HepG2 (cell line): ENCODE data around the gene MFAP3L. TPM values are rescaled to one million over a fixed set of nuclear protein-coding genes. Genes with fewer than 3 reads are reported as not detected.

Experiments
- ATAC-seq: fragments of 200-7000 bp; cut with Tn5 transposase; 3 replicates; pipeline ENCODE4 v1.9.1; 2020; ENCODE audit warnings: mild to moderate bottlenecking, moderate library complexity
- BruUV-seq: library from RNA; stranded (reverse); fragments of 400-500 nt; replicated peaks from 2 replicates; lab custom pipeline; 2021; lab: Mats Ljungman, UMichigan
- CTCF ChIA-PET: fragments of 300-600 bp; formaldehyde crosslinking; extraction: SDS; loops from one replicate; lab custom pipeline; 2021; ENCODE audit warnings: low total read pairs, inconsistent platforms, low intra/inter-chr PET ratio; lab: Yijun Ruan, JAX
- POLR2A ChIA-PET: fragments of 350-600 bp; sonication (Branson Sonifier 250); formaldehyde crosslinking; loops from one replicate; lab custom pipeline; 2020; ENCODE audit warnings: antibody characterized with exemption, inconsistent platforms; lab: Yijun Ruan, JAX
- DNase-seq: peaks from one replicate; pipeline ENCODE4 v3.0.0-alpha.2; 2015; ENCODE audit warnings: low spot score
- FAIRE-seq: peaks from 3 replicates; lab custom pipeline; 2011; peaks lifted over from hg19 to GRCh38; lab: Jason Lieb, UNC
- H2AFZ ChIP-seq: one replicate; pipeline ENCODE4 v1.6.1; 2011; ENCODE audit warnings: low read length, inconsistent platforms
- H3K27ac ChIP-seq: fragments of 300-600 bp; 3 replicates; pipeline ENCODE4 v1.8.0; 2011; ENCODE audit warnings: mixed run types, mild to moderate bottlenecking, mixed read lengths, low read length, inconsistent platforms; ENCODE audit not compliant: insufficient read depth; ENCODE audit errors: extremely low read length
- H3K27me3 ChIP-seq, 2 experiments: fragments of 200-600 bp in 1 of 2; 2 replicates in 1 of 2; 3 replicates in 1 of 2; pipeline versions ENCODE4 v1.6.0 to v1.8.0; 2011; ENCODE audit warnings: low read length in 2 of 2, mild to moderate bottlenecking in 2 of 2, moderate library complexity in 2 of 2, inconsistent platforms in 1 of 2; ENCODE audit not compliant: insufficient read depth in 2 of 2, control insufficient read depth in 1 of 2
- H3K36me3 ChIP-seq, 2 experiments: fragments of 200-600 bp in 1 of 2; replicated peaks in 1 of 2; 2 replicates in 1 of 2; 3 replicates in 1 of 2; pipeline versions ENCODE4 v1.5.1 to v1.8.0; 2011; ENCODE audit warnings: low read length in 2 of 2, inconsistent platforms in 1 of 2; ENCODE audit not compliant: insufficient read depth in 2 of 2, control insufficient read depth in 1 of 2
- H3K4me1 ChIP-seq: 2 replicates; pipeline ENCODE4 v1.5.1; 2012; ENCODE audit warnings: low read length, inconsistent platforms; ENCODE audit not compliant: insufficient read depth
- H3K4me2 ChIP-seq: 2 replicates; pipeline ENCODE4 v1.6.0; 2011; ENCODE audit warnings: low read depth, low read length, inconsistent platforms
- H3K4me3 ChIP-seq, 3 experiments: fragments of 200-600 bp in 1 of 3; sonication (generic), shearing (Covaris generic) in 1 of 3; replicated peaks in 1 of 3; 2 replicates each; pipeline ENCODE4 v1.5.1; 2011 to 2016; ENCODE audit warnings: low read length in 3 of 3, inconsistent platforms in 2 of 3, low read depth in 2 of 3, mild to moderate bottlenecking in 2 of 3, control low read depth in 1 of 3, mixed read lengths in 1 of 3; ENCODE audit not compliant: insufficient read depth in 1 of 3
- H3K79me2 ChIP-seq: one replicate; pipeline ENCODE4 v1.6.1; 2011; ENCODE audit warnings: low read length, inconsistent platforms; ENCODE audit not compliant: insufficient read depth
- H3K9ac ChIP-seq: 2 replicates; pipeline ENCODE4 v1.6.0; 2011; ENCODE audit warnings: mild to moderate bottlenecking, low read depth, low read length, inconsistent platforms; ENCODE audit not compliant: insufficient read depth
- H3K9me3 ChIP-seq: 2 replicates; pipeline ENCODE4 v1.5.1; 2012; ENCODE audit warnings: mild to moderate bottlenecking, low read length
- H4K20me1 ChIP-seq: 2 replicates; pipeline ENCODE4 v1.6.0; 2011; ENCODE audit warnings: inconsistent platforms, mild to moderate bottlenecking, low read length, moderate library complexity; ENCODE audit not compliant: insufficient read depth
- ATRX ChIP-seq: sonication (generic); formaldehyde crosslinking; IDR thresholded peaks from 2 replicates; pipeline ENCODE4 v1.4.0; 2020; ENCODE audit warnings: missing genetic modification reagents, borderline replicate concordance
- EP300 ChIP-seq, 3 experiments: sonication (generic) in 1 of 3; formaldehyde crosslinking in 1 of 3; IDR thresholded peaks; 2 replicates each; pipeline versions ENCODE4 v1.5.1 to v1.6.1; 2011 to 2020; ENCODE audit warnings: low read depth in 2 of 3, low read length in 2 of 3, borderline replicate concordance in 1 of 3, improper control_type of control experiment in 1 of 3, mild to moderate bottlenecking in 1 of 3, missing genetic modification reagents in 1 of 3, moderate library complexity in 1 of 3
- KAT7 ChIP-seq: IDR thresholded peaks from 2 replicates; pipeline ENCODE4 v1.6.1; 2018; ENCODE audit warnings: borderline replicate concordance, missing compliant biosample characterization
- SALL2 ChIP-seq: sonication (generic); formaldehyde crosslinking; IDR thresholded peaks from 2 replicates; pipeline ENCODE4 v1.8.1; 2023; ENCODE audit warnings: mild to moderate bottlenecking, missing genetic modification reagents, inconsistent platforms
- ZNF570 ChIP-seq: sonication (generic); formaldehyde crosslinking; IDR thresholded peaks from 2 replicates; pipeline ENCODE4 v1.4.0; 2020; ENCODE audit warnings: mild to moderate bottlenecking, missing genetic modification reagents, borderline replicate concordance
- ZNF670 ChIP-seq: sonication (generic); formaldehyde crosslinking; IDR thresholded peaks from 2 replicates; pipeline ENCODE4 v1.8.0; 2022; ENCODE audit warnings: mild to moderate bottlenecking, missing genetic modification reagents, borderline replicate concordance
- WGBS: methylation state at CpG from one replicate; pipeline ENCODE4 v1.1.6; 2017; ENCODE audit warnings: low lambda C conversion rate; 5-methylcytosine and 5-hydroxymethylcytosine counted together
- in situ Hi-C: cut with HindIII; loops from 2 replicates; pipeline ENCODE4 v1.10.0; 2017; ENCODE audit warnings: low pct_unique_long_range_greater_than_20kb; ENCODE audit not compliant: extremely low pct_ligation_motif_present
- intact Hi-C: fragments of 100-400 bp; cut with micrococcal nuclease; formaldehyde crosslinking; loops from one replicate; pipeline ENCODE4 v1.10.0; 2022; ENCODE audit not compliant: unreplicated experiment
- polyA plus RNA-seq, 8 experiments: library from polyadenylated mRNA; depleted of rRNA in 3 of 8; stranded (reverse) in 7 of 8; unstranded in 1 of 8; fragments of >200 nt; fragmentation: Illumina TruSeq in 4 of 8; extraction: Trizol in 4 of 8; gene quantifications; 2 replicates each; pipeline versions ENCODE4 v1.2.1 to v1.2.3, GENCODE V29; 2011 to 2016; ENCODE audit warnings: low read depth in 4 of 8, missing spikeins in 1 of 8, mixed read lengths in 1 of 8; ENCODE audit not compliant: insufficient read depth in 1 of 8
- total RNA-seq, 5 experiments: library from RNA; depleted of rRNA; stranded (reverse); fragments of >200 nt; fragmentation: Illumina TruSeq; extraction: Trizol; gene quantifications; 2 replicates each; pipeline ENCODE4 v1.2.3, GENCODE V29; 2016; ENCODE audit warnings: low read depth in 1 of 5
- TF ChIP-seq, protein P1 (sequence below): sonication (generic); formaldehyde crosslinking; IDR thresholded peaks from 2 replicates; pipeline ENCODE4 v1.9.0; 2021; ENCODE audit warnings: missing genetic modification reagents, borderline replicate concordance

The MFAP3L gene
- total and polyA plus RNA-seq, 2 of the 13 experiments (the other 11 are each of a cell fraction or from before 2014, with no cell fraction given), result 1.5 to 3.6 TPM

DNA sequence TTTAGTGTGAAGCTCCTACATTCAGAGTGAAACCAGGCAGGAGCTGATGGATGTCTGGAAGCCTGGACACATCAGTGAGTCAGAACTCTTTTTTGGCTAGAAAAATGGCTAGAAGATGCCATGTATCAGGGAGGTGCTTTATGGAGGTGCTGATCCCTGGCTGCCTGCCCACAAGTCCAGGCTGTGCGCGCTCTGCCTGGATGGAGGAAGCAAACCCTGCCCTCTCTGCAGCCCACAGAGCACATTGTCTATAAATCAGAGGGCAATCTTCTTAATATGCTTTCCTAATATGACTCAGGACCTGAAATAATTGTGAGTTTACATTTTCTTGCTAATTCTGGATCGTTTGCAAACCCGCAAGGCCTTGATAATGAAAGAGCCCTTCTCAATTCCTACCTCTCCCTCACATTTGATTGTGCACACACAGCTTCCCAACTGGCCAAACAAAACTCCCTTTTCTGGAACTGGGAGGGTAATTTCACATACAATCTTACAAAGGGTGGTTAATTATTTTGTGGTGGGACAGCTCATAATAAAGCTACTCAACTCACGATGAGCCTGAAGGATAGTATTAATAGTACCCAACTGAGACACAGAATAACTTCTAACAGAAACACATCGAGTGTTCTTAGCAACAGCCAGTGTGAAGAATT, 11.7 kb downstream of the MFAP3L start:
- Histone ChIP-seq H3K4me1 (no peaks in the 10 kb centered on the region), H3K36me3 (no peaks in the 10 kb centered on the region), H4K20me1 (no peaks in the 10 kb centered on the region), H3K9me3 (no peaks in the 10 kb centered on the region), H2AFZ (no peak overlapping the region), H3K4me3 (no peak overlapping the region), H3K9ac (no peak overlapping the region), H3K27me3 (no peaks in the 10 kb centered on the region), H3K4me2 (no peak overlapping the region), H3K27ac (no peak overlapping the region), H3K79me2 (no peaks in the 10 kb centered on the region)
- ChIA-PET POLR2A (interaction anchor here (0.9 kb wide), 1 partner anchor 11 kb away, joined by 3 read pairs; the partner anchor contains the start of gene MFAP3L), CTCF (no interaction called here)
- in situ Hi-C loops (no loop called here), intact Hi-C loops (no loop called here)
- ATAC-seq (no peak), DNase-seq (no peak), FAIRE-seq (no peak)
- no TSS peak for BruUV-seq
- WGBS, result 55% methylated on average over 6 of the region's 6 CpGs
- TF ChIP-seq ZNF570 (CRISPR knock-in tag), result no peak
- TF ChIP-seq ATRX (CRISPR knock-in tag), result no peak

DNA sequence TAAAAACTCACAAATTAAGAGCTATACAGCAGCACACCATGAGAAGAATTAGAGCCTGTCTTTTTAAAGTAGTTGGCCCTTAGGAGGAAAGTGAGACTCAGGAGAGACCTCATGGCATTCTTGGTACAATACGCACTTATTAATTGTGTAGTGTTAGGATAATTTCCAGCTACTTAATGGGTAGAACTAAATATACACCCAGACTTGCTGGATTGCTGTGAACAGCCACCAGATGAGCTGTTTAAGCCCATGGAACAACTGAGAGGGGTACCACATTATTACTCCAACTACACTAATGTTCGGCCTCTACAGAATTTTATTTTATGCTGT, 13.6 kb downstream of the MFAP3L start:
- H3K9me3 ChIP-seq, result no peaks in the 10 kb centered on the region
- H3K27me3 ChIP-seq, result no peaks in the 10 kb centered on the region
- BruUV-seq, result no TSS peak
- TF ChIP-seq KAT7 (CRISPR knock-in tag) (no peak), SALL2 (CRISPR knock-in tag) (no peak), EP300 (IDR thresholded peaks at IDR 0.05; ENCODE audit: low read depth in 2 of 2, low read length in 2 of 2) (no peak), EP300 (CRISPR knock-in tag; IDR thresholded peaks at IDR 0.05; ENCODE audit: borderline replicate concordance) (no peak), ZNF670 (CRISPR knock-in tag) (no peak)
- TF ChIP-seq, protein P1, sequence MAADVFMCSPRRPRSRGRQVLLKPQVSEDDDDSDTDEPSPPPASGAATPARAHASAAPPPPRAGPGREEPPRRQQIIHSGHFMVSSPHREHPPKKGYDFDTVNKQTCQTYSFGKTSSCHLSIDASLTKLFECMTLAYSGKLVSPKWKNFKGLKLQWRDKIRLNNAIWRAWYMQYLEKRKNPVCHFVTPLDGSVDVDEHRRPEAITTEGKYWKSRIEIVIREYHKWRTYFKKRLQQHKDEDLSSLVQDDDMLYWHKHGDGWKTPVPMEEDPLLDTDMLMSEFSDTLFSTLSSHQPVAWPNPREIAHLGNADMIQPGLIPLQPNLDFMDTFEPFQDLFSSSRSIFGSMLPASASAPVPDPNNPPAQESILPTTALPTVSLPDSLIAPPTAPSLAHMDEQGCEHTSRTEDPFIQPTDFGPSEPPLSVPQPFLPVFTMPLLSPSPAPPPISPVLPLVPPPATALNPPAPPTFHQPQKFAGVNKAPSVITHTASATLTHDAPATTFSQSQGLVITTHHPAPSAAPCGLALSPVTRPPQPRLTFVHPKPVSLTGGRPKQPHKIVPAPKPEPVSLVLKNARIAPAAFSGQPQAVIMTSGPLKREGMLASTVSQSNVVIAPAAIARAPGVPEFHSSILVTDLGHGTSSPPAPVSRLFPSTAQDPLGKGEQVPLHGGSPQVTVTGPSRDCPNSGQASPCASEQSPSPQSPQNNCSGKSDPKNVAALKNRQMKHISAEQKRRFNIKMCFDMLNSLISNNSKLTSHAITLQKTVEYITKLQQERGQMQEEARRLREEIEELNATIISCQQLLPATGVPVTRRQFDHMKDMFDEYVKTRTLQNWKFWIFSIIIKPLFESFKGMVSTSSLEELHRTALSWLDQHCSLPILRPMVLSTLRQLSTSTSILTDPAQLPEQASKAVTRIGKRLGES, result no peak
- TF ChIP-seq, all 625 proteins: peak for 0
- Histone ChIP-seq H3K4me3 (no peak overlapping the region), H3K4me2 (no peak overlapping the region), H3K9ac (no peak overlapping the region), H4K20me1 (no peaks in the 10 kb centered on the region), H3K36me3 (no peaks in the 10 kb centered on the region), H3K79me2 (no peaks in the 10 kb centered on the region), H2AFZ (no peak overlapping the region), H3K4me1 (no peaks in the 10 kb centered on the region), H3K27ac (no peak overlapping the region)
- in situ Hi-C loops, result no loop called here
- ATAC-seq, result no peak
- POLR2A ChIA-PET, result no interaction called here
- 90% methylated on average over 2 of the region's 2 CpGs for WGBS
- FAIRE-seq, result no peak
- DNase-seq, result no peak
- CTCF ChIA-PET, result no interaction called here
- intact Hi-C loops, result no loop called here
